ENCODE results near the gene PUS7. TPM values are rescaled to one million over a fixed set of nuclear protein-coding genes. Genes with fewer than 3 reads are reported as not detected.

PUS7 gene
- polyA plus RNA-seq, 1 of the 3 experiments (the other 2 are of a cell fraction), result 18.8 TPM

DNA sequence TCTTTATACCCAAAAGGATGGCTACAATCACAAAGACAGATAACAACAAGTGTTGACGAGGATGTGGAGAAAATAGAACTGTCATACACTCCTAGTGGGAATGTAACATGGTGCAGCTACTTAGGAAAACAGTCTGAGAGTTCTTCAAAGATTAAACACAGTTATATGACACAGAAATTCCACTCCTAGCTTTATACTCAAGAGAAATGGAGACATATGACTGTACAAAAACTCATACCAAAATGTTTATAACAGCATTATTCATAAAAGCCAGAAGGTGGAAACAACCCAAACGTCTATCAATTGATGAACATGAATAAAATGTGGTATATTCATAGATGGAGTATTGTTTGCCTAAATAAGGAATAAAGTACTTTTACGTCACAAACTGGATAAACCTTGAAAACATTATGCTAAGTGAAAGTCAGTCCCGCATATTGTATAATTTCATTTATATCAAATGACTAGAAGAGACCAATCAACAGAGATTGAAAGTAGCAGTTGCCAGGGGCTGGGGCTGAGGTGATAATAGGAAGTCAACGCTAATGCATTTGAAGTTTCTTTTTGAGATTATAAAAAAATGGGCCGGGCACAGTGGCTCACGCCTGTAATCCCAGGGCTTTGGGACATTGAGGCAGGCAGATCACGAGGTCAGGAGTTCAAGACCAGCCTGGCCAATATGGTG lies 71.8 kb downstream of the PUS7 start:
- WGBS (ENCODE audit: low lambda C conversion rate), result 80% methylated on average over 8 of the region's 8 CpGs
- no peak overlapping the region for H3K4me3 ChIP-seq (ENCODE audit: low read depth in 2 of 2, low read length in 1 of 2)
- H3K27me3 ChIP-seq (ENCODE audit: insufficient read depth), result no peaks in the 10 kb centered on the region
- H4K20me1 ChIP-seq (ENCODE audit: insufficient read depth), result no peaks in the 10 kb centered on the region
- no peaks in the 10 kb centered on the region for H3K9me2 ChIP-seq
- peaks cover 0 to 18% of the 10 kb centered on the region in 2 experiments; a peak in 3 of 4 replicates for H3K4me1 ChIP-seq (ENCODE audit: control insufficient read depth in 1 of 2, insufficient read depth in 2 of 2, low read depth in 1 of 2, low read length in 1 of 2)
- H3K79me2 ChIP-seq (ENCODE audit: insufficient read depth), result no peaks in the 10 kb centered on the region
- CTCF ChIA-PET, result no interaction called here
- no peaks in the 10 kb centered on the region for H3K36me3 ChIP-seq (replicated peaks in 1 of 2; ENCODE audit: control insufficient read depth in 1 of 2, insufficient read depth in 2 of 2, low read length in 1 of 2)
- TF ChIP-seq EZH2phosphoT487 (IDR thresholded peaks at IDR 0.05; ENCODE audit: borderline replicate concordance, low read depth) (no peak), RXRA (IDR thresholded peaks at IDR 0.05; ENCODE audit: borderline replicate concordance, low read depth) (no peak), SIN3A (IDR thresholded peaks at IDR 0.05; ENCODE audit: borderline replicate concordance, low read depth, low read length) (no peak), POLR2AphosphoS5 (IDR thresholded peaks at IDR 0.05; ENCODE audit: low read depth, low read length) (no peak), MXI1 (IDR thresholded peaks at IDR 0.05; ENCODE audit: low read depth, low read length) (no peak), TAF1 (IDR thresholded peaks at IDR 0.05; ENCODE audit: borderline replicate concordance, low read depth, low read length) (no peak), TEAD4 (IDR thresholded peaks at IDR 0.05; ENCODE audit: borderline replicate concordance, insufficient read depth) (no peak), NRF1 (IDR thresholded peaks at IDR 0.05; ENCODE audit: low read depth, low read length) (no peak), RFX5 (IDR thresholded peaks at IDR 0.05; ENCODE audit: low read length) (no peak), CHD2 (IDR thresholded peaks at IDR 0.05; ENCODE audit: low read length, partially characterized antibody) (no peak), MEF2A (IDR thresholded peaks at IDR 0.05; ENCODE audit: borderline replicate concordance, low read depth) (no peak)
- TF ChIP-seq, protein P1, sequence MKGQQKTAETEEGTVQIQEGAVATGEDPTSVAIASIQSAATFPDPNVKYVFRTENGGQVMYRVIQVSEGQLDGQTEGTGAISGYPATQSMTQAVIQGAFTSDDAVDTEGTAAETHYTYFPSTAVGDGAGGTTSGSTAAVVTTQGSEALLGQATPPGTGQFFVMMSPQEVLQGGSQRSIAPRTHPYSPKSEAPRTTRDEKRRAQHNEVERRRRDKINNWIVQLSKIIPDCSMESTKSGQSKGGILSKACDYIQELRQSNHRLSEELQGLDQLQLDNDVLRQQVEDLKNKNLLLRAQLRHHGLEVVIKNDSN (IDR thresholded peaks at IDR 0.05; ENCODE audit: borderline replicate concordance, low read depth), result no peak
- TF ChIP-seq, protein P2, sequence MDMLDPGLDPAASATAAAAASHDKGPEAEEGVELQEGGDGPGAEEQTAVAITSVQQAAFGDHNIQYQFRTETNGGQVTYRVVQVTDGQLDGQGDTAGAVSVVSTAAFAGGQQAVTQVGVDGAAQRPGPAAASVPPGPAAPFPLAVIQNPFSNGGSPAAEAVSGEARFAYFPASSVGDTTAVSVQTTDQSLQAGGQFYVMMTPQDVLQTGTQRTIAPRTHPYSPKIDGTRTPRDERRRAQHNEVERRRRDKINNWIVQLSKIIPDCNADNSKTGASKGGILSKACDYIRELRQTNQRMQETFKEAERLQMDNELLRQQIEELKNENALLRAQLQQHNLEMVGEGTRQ (IDR thresholded peaks at IDR 0.05; ENCODE audit: borderline replicate concordance, low read depth, low read length), result no peak
- TF ChIP-seq, protein P3, sequence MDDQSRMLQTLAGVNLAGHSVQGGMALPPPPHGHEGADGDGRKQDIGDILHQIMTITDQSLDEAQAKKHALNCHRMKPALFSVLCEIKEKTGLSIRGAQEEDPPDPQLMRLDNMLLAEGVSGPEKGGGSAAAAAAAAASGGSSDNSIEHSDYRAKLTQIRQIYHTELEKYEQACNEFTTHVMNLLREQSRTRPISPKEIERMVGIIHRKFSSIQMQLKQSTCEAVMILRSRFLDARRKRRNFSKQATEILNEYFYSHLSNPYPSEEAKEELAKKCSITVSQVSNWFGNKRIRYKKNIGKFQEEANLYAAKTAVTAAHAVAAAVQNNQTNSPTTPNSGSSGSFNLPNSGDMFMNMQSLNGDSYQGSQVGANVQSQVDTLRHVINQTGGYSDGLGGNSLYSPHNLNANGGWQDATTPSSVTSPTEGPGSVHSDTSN (IDR thresholded peaks at IDR 0.05), result no peak
- TF ChIP-seq, protein P4, sequence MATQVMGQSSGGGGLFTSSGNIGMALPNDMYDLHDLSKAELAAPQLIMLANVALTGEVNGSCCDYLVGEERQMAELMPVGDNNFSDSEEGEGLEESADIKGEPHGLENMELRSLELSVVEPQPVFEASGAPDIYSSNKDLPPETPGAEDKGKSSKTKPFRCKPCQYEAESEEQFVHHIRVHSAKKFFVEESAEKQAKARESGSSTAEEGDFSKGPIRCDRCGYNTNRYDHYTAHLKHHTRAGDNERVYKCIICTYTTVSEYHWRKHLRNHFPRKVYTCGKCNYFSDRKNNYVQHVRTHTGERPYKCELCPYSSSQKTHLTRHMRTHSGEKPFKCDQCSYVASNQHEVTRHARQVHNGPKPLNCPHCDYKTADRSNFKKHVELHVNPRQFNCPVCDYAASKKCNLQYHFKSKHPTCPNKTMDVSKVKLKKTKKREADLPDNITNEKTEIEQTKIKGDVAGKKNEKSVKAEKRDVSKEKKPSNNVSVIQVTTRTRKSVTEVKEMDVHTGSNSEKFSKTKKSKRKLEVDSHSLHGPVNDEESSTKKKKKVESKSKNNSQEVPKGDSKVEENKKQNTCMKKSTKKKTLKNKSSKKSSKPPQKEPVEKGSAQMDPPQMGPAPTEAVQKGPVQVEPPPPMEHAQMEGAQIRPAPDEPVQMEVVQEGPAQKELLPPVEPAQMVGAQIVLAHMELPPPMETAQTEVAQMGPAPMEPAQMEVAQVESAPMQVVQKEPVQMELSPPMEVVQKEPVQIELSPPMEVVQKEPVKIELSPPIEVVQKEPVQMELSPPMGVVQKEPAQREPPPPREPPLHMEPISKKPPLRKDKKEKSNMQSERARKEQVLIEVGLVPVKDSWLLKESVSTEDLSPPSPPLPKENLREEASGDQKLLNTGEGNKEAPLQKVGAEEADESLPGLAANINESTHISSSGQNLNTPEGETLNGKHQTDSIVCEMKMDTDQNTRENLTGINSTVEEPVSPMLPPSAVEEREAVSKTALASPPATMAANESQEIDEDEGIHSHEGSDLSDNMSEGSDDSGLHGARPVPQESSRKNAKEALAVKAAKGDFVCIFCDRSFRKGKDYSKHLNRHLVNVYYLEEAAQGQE (IDR thresholded peaks at IDR 0.05; ENCODE audit: low read depth, low read length), result no peak
- peaks cover 19% of the 10 kb centered on the region for H3F3A ChIP-seq (replicated peaks; ENCODE audit: insufficient read depth)
- H3K9ac ChIP-seq, result no peak overlapping the region
- H3K9me3 ChIP-seq, result no peaks in the 10 kb centered on the region
- H3K27ac ChIP-seq (ENCODE audit: low read depth in 2 of 2, low read length in 1 of 2), result no peak overlapping the region
- H2AFZ ChIP-seq (ENCODE audit: low read depth), result no peak overlapping the region
- no peak for DNase-seq
- no peak overlapping the region for H3K4me2 ChIP-seq
- POLR2A ChIA-PET, result no interaction called here
